Panc1 (cell line): Measurements from ENCODE around the gene EPHB2. TPM values are rescaled to one million over a fixed set of nuclear protein-coding genes. Genes with fewer than 3 reads are reported as not detected.

Source experiments
- ATAC-seq: fragments of 200-7000 bp; cut with Tn5 transposase; 2 replicates; pipeline ENCODE4 v1.9.1; 2020; ENCODE audit warnings: mild to moderate bottlenecking, moderate library complexity
- BruUV-seq: library from RNA; stranded (reverse); fragments of 400-500 nt; replicated peaks from 2 replicates; lab custom pipeline; 2021; lab: Mats Ljungman, UMichigan
- CTCF ChIA-PET: fragments of 300-600 bp; sonication (Branson Sonifier 250); formaldehyde crosslinking; loops from one replicate; lab custom pipeline; 2022; ENCODE audit warnings: antibody characterized with exemption; lab: Charles Lee
- POLR2A ChIA-PET: fragments of 300-600 bp; sonication (Branson Sonifier 250); formaldehyde crosslinking; loops from one replicate; lab custom pipeline; 2022; ENCODE audit warnings: antibody characterized with exemption; lab: Charles Lee
- DNase-seq: peaks from one replicate; pipeline ENCODE4 v3.0.0-alpha.2; 2010; ENCODE audit warnings: low read depth, low spot score
- H3K27ac ChIP-seq: 2 replicates; pipeline ENCODE4 v1.5.1; 2011; ENCODE audit warnings: mild to moderate bottlenecking, low read length, inconsistent platforms
- H3K27me3 ChIP-seq: fragments of 200-500 bp; sonication (Bioruptor generic); 2 replicates; pipeline ENCODE4 v1.6.0; 2014; ENCODE audit warnings: low read length, inconsistent platforms; ENCODE audit not compliant: control insufficient read depth, insufficient read depth
- H3K36me3 ChIP-seq: fragments of 200-500 bp; sonication (Bioruptor generic); 2 replicates; pipeline ENCODE4 v1.5.1; 2014; ENCODE audit warnings: inconsistent platforms, mild to moderate bottlenecking, low read length, moderate library complexity; ENCODE audit not compliant: control insufficient read depth, insufficient read depth
- H3K4me1 ChIP-seq: 2 replicates; pipeline ENCODE4 v1.5.1; 2011; ENCODE audit warnings: inconsistent platforms, mild to moderate bottlenecking, low read length, moderate library complexity; ENCODE audit not compliant: control insufficient read depth, insufficient read depth
- H3K4me3 ChIP-seq, 2 experiments: 2 replicates each; pipeline ENCODE4 v1.5.1; 2011 to 2012; ENCODE audit warnings: low read depth in 2 of 2, low read length in 2 of 2, mild to moderate bottlenecking in 2 of 2, inconsistent platforms in 1 of 2, moderate library complexity in 1 of 2
- H3K9me3 ChIP-seq: fragments of 200-500 bp; sonication (Bioruptor generic); 2 replicates; pipeline ENCODE4 v1.5.1; 2014; ENCODE audit warnings: low read depth, mild to moderate bottlenecking, inconsistent platforms, low read length, moderate library complexity; ENCODE audit not compliant: control insufficient read depth, insufficient read depth
- CTCF ChIP-seq: fragments of 450-650 bp; IDR thresholded peaks from 2 replicates; pipeline ENCODE4 v1.5.1; 2017; ENCODE audit warnings: mild to moderate bottlenecking
- POLR2AphosphoS5 ChIP-seq: IDR thresholded peaks from 2 replicates; pipeline ENCODE4 v1.6.1; 2012; ENCODE audit warnings: mild to moderate bottlenecking, low read depth, low read length, moderate library complexity
- REST ChIP-seq, 2 experiments: IDR thresholded peaks; 2 replicates each; pipeline ENCODE4 v1.6.1; 2011 to 2012; ENCODE audit warnings: low read depth in 2 of 2, control low read depth in 1 of 2, low read length in 1 of 2, mild to moderate bottlenecking in 1 of 2, moderate library complexity in 1 of 2; ENCODE audit not compliant: insufficient read depth in 1 of 2
- SIN3A ChIP-seq: IDR thresholded peaks from 2 replicates; pipeline ENCODE4 v1.6.1; 2012; ENCODE audit warnings: low read depth, mild to moderate bottlenecking, low read length, moderate library complexity, borderline replicate concordance; ENCODE audit not compliant: insufficient read depth
- TCF7L2 ChIP-seq: IDR thresholded peaks from 2 replicates; pipeline ENCODE4 v1.6.1; 2011; ENCODE audit warnings: mild to moderate bottlenecking, low read depth, low read length, inconsistent platforms
- in situ Hi-C: cut with HindIII; loops from 2 replicates; pipeline ENCODE4 v1.10.0; 2016; ENCODE audit warnings: low sequenced_read_pairs, low pct_unique_long_range_greater_than_20kb
- intact Hi-C: fragments of 100-400 bp; cut with micrococcal nuclease; formaldehyde crosslinking; loops from one replicate; pipeline ENCODE4 v1.10.0; 2022; ENCODE audit not compliant: unreplicated experiment
- total RNA-seq: library from RNA; stranded (reverse); gene quantifications from one replicate; pipeline ENCODE4 v1.2.1, GENCODE V29; 2021; ENCODE audit not compliant: unreplicated experiment

The EPHB2 gene
- total RNA-seq, 1 experiment from 2014 or later, result 29.0 TPM

- Histone ChIP-seq H3K4me1 (no peaks in the 10 kb centered on the region), H3K27me3 (no peaks in the 10 kb centered on the region), H3K9me3 (no peaks in the 10 kb centered on the region), H3K27ac (no peak overlapping the region), H3K36me3 (no peaks in the 10 kb centered on the region), H3K4me3 (no peak overlapping the region)
- BruUV-seq, result no TSS peak
- ATAC-seq (no peak), DNase-seq (no peak)
- ChIA-PET CTCF (no interaction called here), POLR2A (no interaction called here)
- in situ Hi-C loops, result no loop called here
- intact Hi-C loops, result no loop called here
- no peak for TF ChIP-seq TCF7L2
- no peak for TF ChIP-seq SIN3A
- no peak for TF ChIP-seq CTCF
- TF ChIP-seq REST (IDR thresholded peaks at IDR 0.05; ENCODE audit: insufficient read depth in 1 of 2, low read depth in 2 of 2, low read length in 1 of 2), result no peak
- no peak for TF ChIP-seq POLR2AphosphoS5
These were observed 99.1 kb downstream of the EPHB2 start for GRCh38 chr1:22809783-22810182.

DNA sequence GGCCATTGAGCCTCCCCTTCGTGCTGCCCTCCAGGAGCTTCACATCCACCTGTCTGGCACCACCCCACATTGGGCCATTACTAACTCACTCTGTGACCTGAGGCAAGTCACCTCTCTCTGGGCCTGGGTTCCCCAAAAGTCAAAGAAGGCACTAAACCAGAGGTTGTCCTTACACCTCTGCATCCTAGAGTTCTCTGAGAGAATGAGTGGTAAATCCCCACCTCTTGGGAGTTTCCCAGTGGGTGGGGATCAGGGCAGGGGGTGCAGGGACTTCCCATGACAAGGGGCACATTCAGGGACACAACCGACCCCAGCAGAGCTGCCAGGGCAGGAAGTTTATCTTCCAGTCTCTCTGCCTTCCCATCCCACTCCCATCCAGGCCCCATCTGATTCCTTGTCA is 99.7 kb downstream of the EPHB2 start:
- H3K36me3 ChIP-seq, result no peaks in the 10 kb centered on the region
- no peaks in the 10 kb centered on the region for H3K4me1 ChIP-seq
- no peak overlapping the region for H3K4me3 ChIP-seq
- no peak for ATAC-seq
- H3K9me3 ChIP-seq, result no peaks in the 10 kb centered on the region
- in situ Hi-C loops (no loop called here), intact Hi-C loops (no loop called here)
- no TSS peak for BruUV-seq
- no peak for DNase-seq
- no peak for TF ChIP-seq CTCF
- no peak for TF ChIP-seq POLR2AphosphoS5
- no peak for TF ChIP-seq TCF7L2
- TF ChIP-seq REST (IDR thresholded peaks at IDR 0.05; ENCODE audit: insufficient read depth in 1 of 2, low read depth in 2 of 2, low read length in 1 of 2), result no peak
- TF ChIP-seq SIN3A, result no peak
- CTCF ChIA-PET, result no interaction called here
- no peaks in the 10 kb centered on the region for H3K27me3 ChIP-seq
- POLR2A ChIA-PET, result no interaction called here
- no peak overlapping the region for H3K27ac ChIP-seq
